NCI-H1092 treated with DMSO at 0.1 percent for 48 hours (cell line): Measurements from ENCODE around the gene LRRC51.
"Not testable (repeated sequence)": the region's sequence is repeated elsewhere in the genome, so short reads cannot be mapped to it uniquely, and the experiment has no call there.

Source experiments
- DNase-seq: peaks from one replicate; lab custom pipeline; 2025; lab: John Stamatoyannopoulos, UW

Gene LRRC51

GRCh38 chr11:72111300-72112142 is 30.9 kb downstream of the LRRC51 start:
- no peak for DNase-seq

GRCh38 chr11:72112143-72112977 is 31.7 kb downstream of the LRRC51 start, which contains the start of gene ANAPC15:
TSS of gene ANAPC15 (minus strand) at chr11:72112695. CDS start at chr11:72111276, 1,419 bp downstream.
- DNase-seq = peak; percentile 100

- DNase-seq = no peak
Measured at GRCh38 chr11:72112978-72113808, 32.5 kb downstream of the LRRC51 start.

- DNase-seq = no peak
Measured at GRCh38 chr11:72114570-72114969, 33.9 kb downstream of the LRRC51 start.

- DNase-seq = no peak
Measured at GRCh38 chr11:72116019-72116755, 35.5 kb downstream of the LRRC51 start.

- DNase-seq = no peak
Measured at GRCh38 chr11:72119198-72119597, 38.5 kb downstream of the LRRC51 start.

GRCh38 chr11:72120930-72121329 is 40.3 kb downstream of the LRRC51 start:
- no peak for DNase-seq

GRCh38 chr11:72122607-72123006 is 42.0 kb downstream of the LRRC51 start:
- DNase-seq = no peak

- no peak for DNase-seq
Measured at GRCh38 chr11:72123117-72123653, 42.5 kb downstream of the LRRC51 start.

GRCh38 chr11:72124046-72124445 is 43.4 kb downstream of the LRRC51 start:
- DNase-seq = no peak

GRCh38 chr11:72125956-72126355 is 45.3 kb downstream of the LRRC51 start:
- no peak for DNase-seq

- no peak for DNase-seq
Measured at GRCh38 chr11:72127923-72128322, 47.3 kb downstream of the LRRC51 start.

- DNase-seq = no peak
Measured at GRCh38 chr11:72129381-72129780, 48.7 kb downstream of the LRRC51 start.

- DNase-seq = no peak
Measured at GRCh38 chr11:72132646-72133045, 52.0 kb downstream of the LRRC51 start.

- not testable (repeated sequence) for DNase-seq
Measured at GRCh38 chr11:72135473-72135872, 54.8 kb downstream of the LRRC51 start, which contains the start of gene FOLR3. TSS of gene FOLR3 (plus strand) at chr11:72135725. CDS start at chr11:72135953, 228 bp downstream.

- no peak for DNase-seq
Measured at GRCh38 chr11:72135891-72136683, 55.4 kb downstream of the LRRC51 start.

- DNase-seq = no peak
Measured at GRCh38 chr11:72136684-72137262, 56.1 kb downstream of the LRRC51 start.

- DNase-seq = no peak
Measured at GRCh38 chr11:72138821-72139390, 58.3 kb downstream of the LRRC51 start.

GRCh38 chr11:72139500-72139899 is 58.9 kb downstream of the LRRC51 start:
- DNase-seq = no peak
